A673 (cell line): ENCODE data around the gene TFF2. TPM values are rescaled to one million over a fixed set of nuclear protein-coding genes. Genes with fewer than 3 reads are reported as not detected.

ENCODE experiments used
- BruUV-seq: library from RNA; stranded (reverse); fragments of 400-500 nt; replicated peaks from 2 replicates; lab custom pipeline; 2021; lab: Mats Ljungman, UMichigan
- CTCF ChIA-PET: fragments of 300-600 bp; sonication (Branson Sonifier 250); formaldehyde crosslinking; loops from one replicate; lab custom pipeline; 2022; ENCODE audit warnings: antibody characterized with exemption; lab: Charles Lee
- POLR2A ChIA-PET: fragments of 300-600 bp; sonication (Branson Sonifier 250); formaldehyde crosslinking; loops from one replicate; lab custom pipeline; 2022; ENCODE audit warnings: antibody characterized with exemption; ENCODE audit not compliant: low non-redundant PET; lab: Charles Lee
- DNase-seq: peaks from one replicate; pipeline ENCODE4 v3.0.0-alpha.2; 2015; ENCODE audit warnings: low spot score
- H3K27ac ChIP-seq: fragments of 200-600 bp; sonication (generic); 2 replicates; pipeline ENCODE4 v1.5.1; 2016; ENCODE audit warnings: mixed run types, low read depth, mild to moderate bottlenecking, mixed read lengths, antibody characterized with exemption, low read length; ENCODE audit not compliant: poor library complexity, severe bottlenecking
- H3K27me3 ChIP-seq: fragments of 200-600 bp; sonication (generic); replicated peaks from 2 replicates; pipeline ENCODE4 v1.6.1; 2017; ENCODE audit warnings: mixed run types, low read depth, mild to moderate bottlenecking, mixed read lengths, antibody characterized with exemption, low read length; ENCODE audit not compliant: insufficient read depth, poor library complexity
- H3K36me3 ChIP-seq: fragments of 200-600 bp; sonication (generic); 2 replicates; pipeline ENCODE4 v1.6.1; 2016; ENCODE audit warnings: mixed run types, mild to moderate bottlenecking, mixed read lengths, antibody characterized with exemption, low read length; ENCODE audit not compliant: insufficient read depth, poor library complexity, severe bottlenecking
- H3K4me1 ChIP-seq: fragments of 200-600 bp; sonication (generic); 2 replicates; pipeline ENCODE4 v1.6.1; 2017; ENCODE audit warnings: mixed run types, mild to moderate bottlenecking, mixed read lengths, antibody characterized with exemption, low read length; ENCODE audit not compliant: insufficient read depth, poor library complexity, severe bottlenecking
- H3K4me3 ChIP-seq: fragments of 200-600 bp; sonication (generic); 2 replicates; pipeline ENCODE4 v1.5.1; 2016; ENCODE audit warnings: low read depth, mixed run types, mild to moderate bottlenecking, mixed read lengths, low read length; ENCODE audit not compliant: poor library complexity, severe bottlenecking
- H3K9me3 ChIP-seq: fragments of 200-600 bp; sonication (generic); 2 replicates; pipeline ENCODE4 v1.6.1; 2016; ENCODE audit warnings: mixed run types, low read depth, mild to moderate bottlenecking, mixed read lengths, antibody characterized with exemption, low read length; ENCODE audit not compliant: poor library complexity, severe bottlenecking
- EZH2 ChIP-seq: fragments of 200-600 bp; sonication (generic); IDR thresholded peaks from 2 replicates; pipeline ENCODE4 v1.6.1; 2017; ENCODE audit warnings: borderline replicate concordance, low read depth, mild to moderate bottlenecking, mixed read lengths, antibody characterized with exemption, low read length; ENCODE audit not compliant: poor library complexity, severe bottlenecking
- intact Hi-C: fragments of 100-400 bp; cut with micrococcal nuclease; formaldehyde crosslinking; loops from one replicate; pipeline ENCODE4 v1.10.0; 2022; ENCODE audit not compliant: unreplicated experiment
- total RNA-seq: library from RNA; stranded (reverse); gene quantifications from 2 replicates; pipeline ENCODE4 v1.2.3, GENCODE V29; 2021
- TF ChIP-seq, protein P1 (sequence below): fragments of 300-800, 200-600 bp; sonication (generic); conservative IDR thresholded peaks from 2 replicates; pipeline ENCODE4 v1.5.1; 2017; ENCODE audit warnings: low read depth, mild to moderate bottlenecking, antibody characterized with exemption, low read length, moderate library complexity, mixed read lengths

Gene TFF2
- total RNA-seq, 1 experiment from 2014 or later = not detected

GRCh38 chr21:42300956-42301355 lies 49.8 kb downstream of the TFF2 start:
- H3K9me3 ChIP-seq = no peaks in the 10 kb centered on the region
- DNase-seq = no peak
- TF ChIP-seq EZH2 = no peak
- TF ChIP-seq, protein P1, sequence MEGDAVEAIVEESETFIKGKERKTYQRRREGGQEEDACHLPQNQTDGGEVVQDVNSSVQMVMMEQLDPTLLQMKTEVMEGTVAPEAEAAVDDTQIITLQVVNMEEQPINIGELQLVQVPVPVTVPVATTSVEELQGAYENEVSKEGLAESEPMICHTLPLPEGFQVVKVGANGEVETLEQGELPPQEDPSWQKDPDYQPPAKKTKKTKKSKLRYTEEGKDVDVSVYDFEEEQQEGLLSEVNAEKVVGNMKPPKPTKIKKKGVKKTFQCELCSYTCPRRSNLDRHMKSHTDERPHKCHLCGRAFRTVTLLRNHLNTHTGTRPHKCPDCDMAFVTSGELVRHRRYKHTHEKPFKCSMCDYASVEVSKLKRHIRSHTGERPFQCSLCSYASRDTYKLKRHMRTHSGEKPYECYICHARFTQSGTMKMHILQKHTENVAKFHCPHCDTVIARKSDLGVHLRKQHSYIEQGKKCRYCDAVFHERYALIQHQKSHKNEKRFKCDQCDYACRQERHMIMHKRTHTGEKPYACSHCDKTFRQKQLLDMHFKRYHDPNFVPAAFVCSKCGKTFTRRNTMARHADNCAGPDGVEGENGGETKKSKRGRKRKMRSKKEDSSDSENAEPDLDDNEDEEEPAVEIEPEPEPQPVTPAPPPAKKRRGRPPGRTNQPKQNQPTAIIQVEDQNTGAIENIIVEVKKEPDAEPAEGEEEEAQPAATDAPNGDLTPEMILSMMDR = no peak
- H3K27me3 ChIP-seq = no peaks in the 10 kb centered on the region
- CTCF ChIA-PET = no interaction called here
- no TSS peak for BruUV-seq
- no peak overlapping the region for H3K4me3 ChIP-seq
- H3K4me1 ChIP-seq = no peaks in the 10 kb centered on the region
- no peaks in the 10 kb centered on the region for H3K36me3 ChIP-seq
- intact Hi-C loops = no loop called here
- H3K27ac ChIP-seq = no peak overlapping the region
- POLR2A ChIA-PET = no interaction called here

GRCh38 chr21:42300045-42300583 lies 50.7 kb downstream of the TFF2 start:
- TF ChIP-seq EZH2 = no peak
- TF ChIP-seq, protein P1 = no peak
- H3K27ac ChIP-seq = no peak overlapping the region
- no peaks in the 10 kb centered on the region for H3K9me3 ChIP-seq
- intact Hi-C loops = no loop called here
- no TSS peak for BruUV-seq
- no peaks in the 10 kb centered on the region for H3K27me3 ChIP-seq
- CTCF ChIA-PET = no interaction called here
- H3K36me3 ChIP-seq = no peaks in the 10 kb centered on the region
- no peaks in the 10 kb centered on the region for H3K4me1 ChIP-seq
- DNase-seq = no peak
- H3K4me3 ChIP-seq = no peak overlapping the region
- POLR2A ChIA-PET = no interaction called here

DNA sequence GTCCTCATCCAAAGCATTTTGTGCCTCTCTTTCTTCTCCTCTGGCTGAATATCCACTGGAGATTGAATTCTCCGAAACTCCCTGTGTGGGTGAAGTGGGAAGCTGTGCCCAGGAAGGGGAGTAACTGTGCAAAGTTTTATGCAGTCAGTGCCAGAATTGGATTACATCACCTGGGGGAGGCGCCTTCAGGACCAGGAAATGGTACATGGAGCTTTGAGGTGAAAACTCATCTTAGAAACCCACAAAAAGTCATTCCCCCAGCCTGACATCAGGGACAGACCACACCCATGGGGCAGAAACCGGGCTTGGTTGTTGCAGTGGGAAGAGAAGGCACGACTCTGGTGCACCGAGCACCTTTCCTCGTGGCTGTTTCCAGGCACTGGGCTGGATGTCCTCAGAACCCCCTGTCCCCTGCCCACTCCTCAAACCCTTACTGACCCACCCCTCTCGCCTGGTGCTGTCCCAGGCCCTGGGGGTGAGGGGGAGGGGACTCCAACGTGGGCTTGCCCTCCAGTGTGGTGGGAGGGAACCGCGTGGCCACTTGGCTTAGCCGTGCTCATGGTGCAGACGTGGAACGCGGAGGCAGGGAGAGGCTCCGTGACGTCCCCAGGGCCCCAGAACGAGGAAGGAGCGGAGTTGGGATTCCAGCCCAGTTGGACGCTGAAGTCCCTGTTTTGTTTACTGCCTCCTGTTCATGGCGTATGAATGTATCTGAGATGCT lies 51.3 kb downstream of the TFF2 start:
- H3K27ac ChIP-seq = no peak overlapping the region
- H3K27me3 ChIP-seq = no peaks in the 10 kb centered on the region
- ChIA-PET CTCF (no interaction called here), POLR2A (no interaction called here)
- H3K36me3 ChIP-seq = no peaks in the 10 kb centered on the region
- no peaks in the 10 kb centered on the region for H3K4me1 ChIP-seq
- no peak overlapping the region for H3K4me3 ChIP-seq
- intact Hi-C loops = no loop called here
- H3K9me3 ChIP-seq = no peaks in the 10 kb centered on the region
- no peak for TF ChIP-seq EZH2
- TF ChIP-seq, protein P1 = no peak
- BruUV-seq = no TSS peak
- DNase-seq = no peak
